ENCODE data around the gene STBD1. TPM values are rescaled to one million over a fixed set of nuclear protein-coding genes. Genes with fewer than 3 reads are reported as not detected.

STBD1 gene
- 1 to 10 TPM in 1 of 3 donors, under 1 TPM in 2; 0.89 to 2.1 (median 0.91) TPM for polyA plus RNA-seq

DNA sequence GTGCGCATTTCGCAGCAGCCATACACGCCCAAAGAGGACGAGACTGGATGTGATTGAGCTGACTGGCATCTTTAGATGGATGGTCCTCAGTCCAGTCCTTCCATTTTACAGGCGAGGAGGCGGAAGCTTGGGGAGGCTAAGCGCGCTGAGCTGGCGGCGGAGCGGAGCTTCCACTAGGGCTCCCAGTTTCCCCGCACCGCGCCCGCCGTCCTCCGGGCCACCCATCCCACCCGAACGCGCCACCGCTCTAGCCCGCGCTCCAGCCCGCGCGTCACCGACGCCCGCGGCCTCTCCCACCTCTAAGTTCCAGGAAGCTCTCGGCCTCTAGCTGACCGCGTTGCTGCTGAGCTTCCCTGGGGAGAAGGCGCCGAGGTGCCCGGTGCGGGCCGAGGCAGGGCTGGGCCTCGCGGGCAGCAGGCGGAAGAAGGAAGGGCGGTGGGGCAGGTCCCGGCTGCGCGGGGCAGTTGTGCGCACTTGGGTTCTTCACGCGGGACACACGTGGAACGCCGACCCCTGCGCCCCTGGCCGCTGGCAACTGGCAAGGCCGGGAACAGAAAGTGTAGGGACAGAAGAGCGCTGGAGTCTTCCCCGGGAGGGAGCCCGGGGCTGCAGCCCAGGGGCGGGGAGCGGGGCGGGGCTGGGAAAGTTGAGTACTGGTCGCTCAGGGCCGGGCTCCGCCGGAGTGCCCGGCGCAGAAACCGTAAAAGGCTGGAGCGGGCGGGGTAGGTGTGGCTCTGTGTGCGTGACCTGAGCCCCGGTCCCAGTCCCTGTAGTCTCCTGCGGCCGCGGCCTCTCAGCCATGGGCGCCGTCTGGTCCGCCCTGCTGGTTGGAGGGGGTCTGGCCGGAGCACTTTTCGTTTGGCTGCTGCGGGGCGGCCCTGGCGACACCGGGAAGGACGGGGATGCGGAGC is at the start of gene STBD1:
Gene STBD1 (plus strand): TSS at position 763 of the 911 bp plus-strand sequence. CDS start 37 bp downstream, at position 800.
- peak; percentile 38 to 50 (median 45) for DNase-seq
- peak within 1 kb of the TSS; percentile 81 to 87 (median 85) for H3K4me3 Mint-ChIP-seq
- H3K36me3 Mint-ChIP-seq = peaks cover 0 to 4% (median 0%) of the 10 kb centered on the region in 3 donors
- no peaks in the 10 kb centered on the region for H3K9me3 Mint-ChIP-seq
- peak within 1 kb of the TSS; percentile 17 to 76 (median 58) for H3K27ac Mint-ChIP-seq
- H3K4me1 Mint-ChIP-seq = peaks cover 35 to 36% of the 10 kb centered on the region in 2 donors
- peaks cover 0 to 11% (median 0%) of the 10 kb centered on the region in 3 donors for H3K27me3 Mint-ChIP-seq (ENCODE audit: low read depth in 3 of 3)

GRCh38 chr4:76256968-76257367 is 49.6 kb upstream of the STBD1 start:
- H3K36me3 Mint-ChIP-seq = no peaks in the 10 kb centered on the region
- peaks cover 6 to 22% (median 22%) of the 10 kb centered on the region in 3 donors for H3K27me3 Mint-ChIP-seq (ENCODE audit: low read depth in 3 of 3)
- no peak overlapping the region for H3K4me3 Mint-ChIP-seq
- H3K9me3 Mint-ChIP-seq = no peaks in the 10 kb centered on the region
- no peak for DNase-seq
- no peak overlapping the region for H3K27ac Mint-ChIP-seq
- peaks cover 0 to 5% of the 10 kb centered on the region in 2 donors for H3K4me1 Mint-ChIP-seq

DNA sequence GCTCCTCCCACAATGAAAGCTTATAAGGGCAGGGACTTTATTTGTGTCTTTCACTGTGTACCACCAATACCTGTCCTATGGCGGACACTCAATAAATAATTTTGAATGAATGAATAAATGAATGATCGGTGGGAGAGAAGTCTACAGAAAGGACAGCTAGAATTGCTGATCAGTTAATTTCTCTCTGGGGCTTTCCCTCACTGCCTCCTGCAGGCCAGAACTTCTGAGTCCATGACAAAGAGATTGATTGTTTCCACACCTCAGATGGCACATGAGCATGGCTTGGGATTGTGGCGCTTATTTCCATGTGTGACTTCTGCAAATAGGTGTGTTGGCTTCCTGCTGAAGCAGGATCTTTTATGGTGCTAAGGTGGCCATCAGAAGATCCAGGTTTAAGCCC is 48.7 kb upstream of the STBD1 start:
- Mint-ChIP-seq H3K4me3 (no peak overlapping the region), H3K9me3 (no peaks in the 10 kb centered on the region), H3K4me1 (peaks cover 0 to under 1% of the 10 kb centered on the region in 2 donors), H3K36me3 (no peaks in the 10 kb centered on the region), H3K27me3 (ENCODE audit: low read depth in 3 of 3) (peaks cover 2 to 17% (median 13%) of the 10 kb centered on the region in 3 donors), H3K27ac (no peak overlapping the region)
- DNase-seq = no peak

DNA sequence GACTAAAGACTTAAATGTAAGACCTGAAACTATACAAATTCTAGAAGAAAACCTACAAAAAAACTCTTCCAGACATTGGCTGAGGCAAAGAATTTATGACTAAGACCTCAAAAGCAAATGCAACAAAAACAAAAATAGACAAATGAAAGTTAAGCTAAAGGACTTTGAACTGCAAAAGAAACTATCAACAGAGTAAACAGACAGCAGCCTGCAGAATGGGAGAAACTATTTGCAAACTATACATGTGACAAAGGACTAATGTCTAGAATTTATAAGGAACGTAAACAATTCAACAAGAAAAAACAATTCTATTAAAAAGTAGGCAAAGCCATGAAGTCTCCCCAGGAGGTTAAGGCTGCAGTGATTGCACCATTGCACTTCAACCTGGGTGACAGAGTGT is 46.0 kb upstream of the STBD1 start:
- peaks cover 2 to 13% (median 8%) of the 10 kb centered on the region in 3 donors for H3K27me3 Mint-ChIP-seq (ENCODE audit: low read depth in 3 of 3)
- H3K27ac Mint-ChIP-seq = no peak overlapping the region
- H3K36me3 Mint-ChIP-seq = no peaks in the 10 kb centered on the region
- H3K9me3 Mint-ChIP-seq = no peaks in the 10 kb centered on the region
- no peak for DNase-seq
- H3K4me3 Mint-ChIP-seq = no peak overlapping the region
- no peaks in the 10 kb centered on the region for H3K4me1 Mint-ChIP-seq

GRCh38 chr4:76265631-76266218 is 40.8 kb upstream of the STBD1 start:
- Mint-ChIP-seq H3K36me3 (peaks cover 0 to 2% (median 0%) of the 10 kb centered on the region in 3 donors), H3K27ac (no peak overlapping the region), H3K4me1 (no peaks in the 10 kb centered on the region), H3K27me3 (ENCODE audit: low read depth in 3 of 3) (peaks cover 0 to 8% (median 6%) of the 10 kb centered on the region in 3 donors), H3K9me3 (no peaks in the 10 kb centered on the region), H3K4me3 (no peak overlapping the region)
- DNase-seq = no peak

- H3K27me3 Mint-ChIP-seq (ENCODE audit: low read depth in 3 of 3) = peaks cover 0 to 11% (median 6%) of the 10 kb centered on the region in 3 donors
- no peak for DNase-seq
- H3K4me3 Mint-ChIP-seq = no peak overlapping the region
- peaks cover 0 to 4% (median 0%) of the 10 kb centered on the region in 3 donors for H3K36me3 Mint-ChIP-seq
- no peak overlapping the region for H3K27ac Mint-ChIP-seq
- H3K9me3 Mint-ChIP-seq = no peaks in the 10 kb centered on the region
- H3K4me1 Mint-ChIP-seq = no peaks in the 10 kb centered on the region
Observed at GRCh38 chr4:76266627-76267026, 39.9 kb upstream of the STBD1 start.

DNA sequence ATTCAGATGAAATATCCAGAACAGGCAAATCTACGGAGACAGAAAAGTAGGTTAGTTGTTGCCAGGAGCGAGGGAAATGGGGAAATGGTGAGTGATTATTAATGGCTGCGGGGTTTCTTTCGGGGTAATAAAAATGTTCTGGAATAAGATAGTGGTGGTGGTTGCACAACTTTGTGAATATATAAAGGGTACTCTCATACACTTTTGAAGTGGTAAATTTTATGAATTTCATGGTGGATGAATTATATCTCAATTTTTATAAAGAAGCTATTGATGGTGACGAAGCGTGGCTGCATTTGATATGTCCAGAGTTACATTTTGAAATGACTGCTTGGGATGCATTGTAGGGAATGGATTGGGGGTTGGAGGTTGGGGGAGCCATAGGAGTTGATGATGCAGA is 38.7 kb upstream of the STBD1 start:
- H3K9me3 Mint-ChIP-seq = no peaks in the 10 kb centered on the region
- no peak overlapping the region for H3K4me3 Mint-ChIP-seq
- no peak for DNase-seq
- H3K36me3 Mint-ChIP-seq = peaks cover 0 to 4% (median 0%) of the 10 kb centered on the region in 3 donors
- H3K27ac Mint-ChIP-seq = no peak overlapping the region
- no peaks in the 10 kb centered on the region for H3K4me1 Mint-ChIP-seq
- peaks cover 0 to 11% (median 6%) of the 10 kb centered on the region in 3 donors for H3K27me3 Mint-ChIP-seq (ENCODE audit: low read depth in 3 of 3)

- Mint-ChIP-seq H3K27ac (no peak overlapping the region), H3K4me1 (no peaks in the 10 kb centered on the region), H3K36me3 (peaks cover 0 to 4% (median 0%) of the 10 kb centered on the region in 3 donors), H3K9me3 (no peaks in the 10 kb centered on the region), H3K4me3 (no peak overlapping the region), H3K27me3 (ENCODE audit: low read depth in 3 of 3) (peaks cover 0 to 11% (median 3%) of the 10 kb centered on the region in 3 donors)
- no peak for DNase-seq
Observed at GRCh38 chr4:76270244-76271175, 36.0 kb upstream of the STBD1 start.

GRCh38 chr4:76271248-76271647 is 35.3 kb upstream of the STBD1 start:
- DNase-seq = no peak
- Mint-ChIP-seq H3K27me3 (ENCODE audit: low read depth in 3 of 3) (peaks cover 0 to 13% (median 10%) of the 10 kb centered on the region in 3 donors), H3K4me3 (no peak overlapping the region), H3K9me3 (no peaks in the 10 kb centered on the region), H3K4me1 (peaks cover 5 to 6% of the 10 kb centered on the region in 2 donors), H3K27ac (no peak overlapping the region), H3K36me3 (peaks cover 0 to 4% (median 0%) of the 10 kb centered on the region in 3 donors)

DNA sequence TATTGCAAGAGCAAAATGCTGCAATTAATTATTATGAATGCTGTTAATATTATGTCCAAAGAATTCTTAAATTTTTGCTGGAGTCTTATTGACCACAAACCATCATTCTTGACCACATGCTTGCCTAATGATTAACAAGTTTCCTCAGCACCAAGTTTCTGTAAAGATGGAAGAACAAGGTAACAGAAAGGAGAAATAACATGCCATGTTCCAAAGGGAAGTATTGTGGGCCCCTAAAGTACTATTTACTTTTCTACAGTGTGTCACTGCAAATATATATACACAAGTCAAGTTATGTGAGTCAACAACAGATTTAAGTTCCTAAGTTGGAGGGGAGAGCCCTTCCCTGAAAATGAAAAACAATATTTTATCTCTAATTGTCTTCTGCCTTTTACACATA is 34.5 kb upstream of the STBD1 start:
- peaks cover 0 to 19% (median 16%) of the 10 kb centered on the region in 3 donors for H3K27me3 Mint-ChIP-seq (ENCODE audit: low read depth in 3 of 3)
- peaks cover 0 to 4% (median 0%) of the 10 kb centered on the region in 3 donors for H3K36me3 Mint-ChIP-seq
- H3K4me3 Mint-ChIP-seq = no peak overlapping the region
- no peak overlapping the region for H3K27ac Mint-ChIP-seq
- peaks cover 12 to 15% of the 10 kb centered on the region in 2 donors for H3K4me1 Mint-ChIP-seq
- DNase-seq = no peak
- no peaks in the 10 kb centered on the region for H3K9me3 Mint-ChIP-seq

DNA sequence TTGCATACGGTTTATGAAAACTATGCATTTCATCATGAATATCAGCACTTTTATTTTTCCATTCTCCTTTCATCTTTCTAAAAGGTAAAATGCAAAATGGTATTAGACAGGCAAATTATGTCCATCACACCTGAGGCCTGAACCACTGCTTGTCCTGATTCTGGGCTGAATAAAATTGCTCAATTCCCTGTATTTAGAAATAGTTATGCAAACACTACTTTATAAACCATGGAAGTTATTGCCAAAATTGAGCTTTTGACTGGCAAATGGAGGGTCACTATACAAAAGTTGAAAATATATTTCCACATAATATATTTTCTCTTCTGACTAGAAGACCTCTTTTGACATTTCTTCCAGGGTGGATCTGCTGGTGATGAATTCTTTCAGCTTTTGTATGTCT is 34.0 kb upstream of the STBD1 start:
- H3K4me1 Mint-ChIP-seq = peaks cover 17 to 20% of the 10 kb centered on the region in 2 donors
- no peaks in the 10 kb centered on the region for H3K9me3 Mint-ChIP-seq
- H3K36me3 Mint-ChIP-seq = peaks cover 0 to 4% (median 0%) of the 10 kb centered on the region in 3 donors
- peaks cover 0 to 19% (median 17%) of the 10 kb centered on the region in 3 donors for H3K27me3 Mint-ChIP-seq (ENCODE audit: low read depth in 3 of 3)
- H3K4me3 Mint-ChIP-seq = no peak overlapping the region
- no peak overlapping the region for H3K27ac Mint-ChIP-seq
- no peak for DNase-seq

GRCh38 chr4:76272999-76273398 is 33.5 kb upstream of the STBD1 start:
- Mint-ChIP-seq H3K4me1 (peaks cover 21 to 23% of the 10 kb centered on the region in 2 donors), H3K27ac (no peak overlapping the region), H3K27me3 (ENCODE audit: low read depth in 3 of 3) (peaks cover 1 to 19% (median 17%) of the 10 kb centered on the region in 3 donors), H3K9me3 (no peaks in the 10 kb centered on the region), H3K4me3 (no peak overlapping the region), H3K36me3 (peaks cover 0 to 4% (median 0%) of the 10 kb centered on the region in 3 donors)
- DNase-seq = no peak

DNA sequence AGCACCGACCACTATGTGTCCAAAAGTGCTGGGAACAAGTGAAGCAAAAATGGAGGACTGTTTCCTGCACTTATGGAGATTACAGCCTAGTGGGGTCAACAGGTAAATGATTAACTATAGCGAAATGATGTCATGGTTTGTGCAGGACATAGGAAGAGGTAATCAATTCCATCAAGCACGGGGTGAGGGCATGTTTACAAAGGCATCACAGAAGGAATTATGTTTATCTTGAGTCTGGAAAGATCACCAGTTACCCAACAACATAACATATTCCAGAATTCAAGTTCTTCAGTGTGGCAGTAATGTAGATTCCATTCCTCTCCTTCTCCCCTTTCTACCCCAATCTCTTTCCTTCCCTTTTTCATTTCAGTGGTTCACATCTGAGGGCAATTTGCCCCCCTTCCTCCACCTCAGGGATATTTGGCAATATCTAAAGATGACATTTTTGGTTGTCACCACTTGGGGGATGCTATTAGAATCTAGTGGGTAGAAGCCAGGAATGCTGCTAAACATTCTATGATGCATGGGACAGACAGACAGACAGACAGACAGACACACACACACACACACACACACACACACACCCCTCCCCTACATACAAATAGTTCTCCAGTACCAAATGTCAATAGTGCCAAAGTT is 30.9 kb upstream of the STBD1 start:
- no peak for DNase-seq
- peaks cover 21 to 23% of the 10 kb centered on the region in 2 donors for H3K4me1 Mint-ChIP-seq
- H3K36me3 Mint-ChIP-seq = peaks cover 0 to 3% (median 0%) of the 10 kb centered on the region in 3 donors
- H3K9me3 Mint-ChIP-seq = no peaks in the 10 kb centered on the region
- peaks cover 6 to 23% (median 22%) of the 10 kb centered on the region in 3 donors for H3K27me3 Mint-ChIP-seq (ENCODE audit: low read depth in 3 of 3)
- peak overlapping the region in 1 of 6 donors; percentile 16 for H3K27ac Mint-ChIP-seq
- peak overlapping the region in 2 of 5 donors; percentile 5 to 61 for H3K4me3 Mint-ChIP-seq
